ENCODE measurements around the gene MED13L. TPM values are rescaled to one million over a fixed set of nuclear protein-coding genes. Genes with fewer than 3 reads are reported as not detected.

Gene MED13L
- total RNA-seq, 1 experiment from 2014 or later: 69.5 TPM

DNA sequence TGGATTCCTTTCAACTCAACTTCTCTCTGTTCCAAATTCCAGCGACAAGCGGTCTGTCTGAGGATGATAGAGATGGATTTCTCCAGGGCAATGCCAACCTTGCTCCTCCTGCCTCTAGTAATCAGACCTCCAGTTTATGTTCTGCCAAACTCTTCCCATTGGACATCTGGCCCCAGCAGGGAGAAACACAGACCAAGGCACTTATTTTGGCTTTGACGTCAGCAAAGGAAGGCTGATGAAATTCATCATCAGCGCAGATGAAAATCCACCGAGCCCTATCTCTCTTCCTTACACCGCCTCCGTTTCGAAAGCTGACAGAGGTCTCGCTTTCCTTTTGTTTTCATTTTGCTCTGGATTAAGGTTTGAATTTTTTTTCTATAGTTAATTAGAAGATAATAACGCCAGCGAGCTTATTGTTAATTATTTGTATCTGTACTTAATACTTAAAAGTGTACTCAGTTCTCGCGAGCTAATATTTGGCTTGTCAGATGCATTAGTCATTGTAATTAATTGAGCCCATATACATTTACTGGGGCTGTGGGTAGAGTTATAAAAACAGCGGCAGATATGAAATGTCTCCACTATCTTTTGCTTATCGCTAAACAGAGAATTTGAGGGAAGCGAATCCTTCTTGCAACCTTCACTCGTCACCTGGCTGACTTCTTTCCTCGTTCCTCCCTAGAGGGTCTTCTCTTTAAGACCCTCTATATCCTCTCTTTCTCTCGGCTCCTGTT lies 35.9 kb upstream of the MED13L start:
- Histone ChIP-seq H3K9me3 (replicated peaks) (no peaks in the 10 kb centered on the region), H3K4me1 (replicated peaks) (no peaks in the 10 kb centered on the region), H3K36me3 (no peaks in the 10 kb centered on the region), H3K4me3 (no peak overlapping the region), H3K27ac (no peak overlapping the region), H3K27me3 (replicated peaks) (no peaks in the 10 kb centered on the region)
- no peak for DNase-seq (ENCODE audit: low read depth in 1 of 2, low spot score in 2 of 2)

DNA sequence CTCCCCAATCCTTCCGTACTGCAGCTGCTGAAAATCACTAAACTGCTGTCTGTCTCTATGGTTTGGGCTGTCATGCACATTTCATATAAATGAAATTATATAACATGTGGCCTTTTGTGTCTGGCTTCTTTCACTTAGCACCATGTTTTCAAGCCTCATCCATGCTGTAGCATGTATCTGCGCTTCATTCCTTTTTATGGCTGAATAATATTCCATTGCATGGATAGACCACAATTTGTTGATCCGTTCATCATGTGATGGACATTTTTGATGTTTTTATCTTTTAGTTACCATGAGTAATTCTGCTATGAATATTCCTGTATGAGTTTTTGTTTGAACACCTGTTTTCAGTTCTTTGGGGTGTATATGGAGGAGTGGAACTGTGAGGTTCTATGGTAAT lies 32.6 kb upstream of the MED13L start:
- no peak overlapping the region for H3K27ac ChIP-seq
- no peaks in the 10 kb centered on the region for H3K36me3 ChIP-seq
- 0 out of 2 replicates have a peak, but pooled peaks cover 2% of the 10 kb centered on the region for H3K9me3 ChIP-seq (replicated peaks)
- no peaks in the 10 kb centered on the region for H3K27me3 ChIP-seq (replicated peaks)
- H3K4me3 ChIP-seq: no peak overlapping the region
- DNase-seq (ENCODE audit: low read depth in 1 of 2, low spot score in 2 of 2): no peak
- H3K4me1 ChIP-seq (replicated peaks): no peaks in the 10 kb centered on the region

DNA sequence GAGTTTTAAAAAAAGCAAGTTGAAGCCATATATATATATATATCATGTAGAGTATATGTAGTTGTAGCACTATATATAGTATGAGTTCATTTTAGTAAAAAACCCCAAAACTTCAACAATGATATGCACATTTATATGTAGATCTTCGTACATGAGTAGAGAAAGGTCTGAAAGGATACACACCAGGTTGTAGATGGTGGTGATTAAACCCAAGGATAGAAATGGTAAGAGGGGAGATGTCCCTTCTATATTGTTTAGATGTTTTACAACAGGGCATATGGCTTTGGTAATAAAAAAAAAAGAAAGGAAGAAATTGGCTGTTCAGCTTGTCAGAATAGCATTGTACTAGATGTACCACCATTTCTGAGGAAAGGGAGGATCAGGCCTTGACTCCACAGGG lies 31.9 kb upstream of the MED13L start:
- Histone ChIP-seq H3K4me3 (no peak overlapping the region), H3K27me3 (replicated peaks) (no peaks in the 10 kb centered on the region), H3K36me3 (no peaks in the 10 kb centered on the region), H3K27ac (no peak overlapping the region), H3K4me1 (replicated peaks) (no peaks in the 10 kb centered on the region), H3K9me3 (replicated peaks) (0 out of 2 replicates have a peak, but pooled peaks cover 2% of the 10 kb centered on the region)
- DNase-seq (ENCODE audit: low read depth in 1 of 2, low spot score in 2 of 2): no peak

GRCh38 chr12:116308647-116309046 lies 31.2 kb upstream of the MED13L start:
- H3K36me3 ChIP-seq: no peaks in the 10 kb centered on the region
- no peak for DNase-seq (ENCODE audit: low read depth in 1 of 2, low spot score in 2 of 2)
- H3K27ac ChIP-seq: no peak overlapping the region
- no peaks in the 10 kb centered on the region for H3K27me3 ChIP-seq (replicated peaks)
- H3K9me3 ChIP-seq (replicated peaks): 0 out of 2 replicates have a peak, but pooled peaks cover 2% of the 10 kb centered on the region
- no peak overlapping the region for H3K4me3 ChIP-seq
- H3K4me1 ChIP-seq (replicated peaks): no peaks in the 10 kb centered on the region

- Histone ChIP-seq H3K4me1 (replicated peaks) (no peaks in the 10 kb centered on the region), H3K4me3 (no peak overlapping the region), H3K27ac (no peak overlapping the region), H3K27me3 (replicated peaks) (no peaks in the 10 kb centered on the region), H3K36me3 (no peaks in the 10 kb centered on the region), H3K9me3 (replicated peaks) (0 out of 2 replicates have a peak, but pooled peaks cover 2% of the 10 kb centered on the region)
- DNase-seq (ENCODE audit: low read depth in 1 of 2, low spot score in 2 of 2): no peak
Measured at GRCh38 chr12:116306968-116307367, 29.5 kb upstream of the MED13L start.

DNA sequence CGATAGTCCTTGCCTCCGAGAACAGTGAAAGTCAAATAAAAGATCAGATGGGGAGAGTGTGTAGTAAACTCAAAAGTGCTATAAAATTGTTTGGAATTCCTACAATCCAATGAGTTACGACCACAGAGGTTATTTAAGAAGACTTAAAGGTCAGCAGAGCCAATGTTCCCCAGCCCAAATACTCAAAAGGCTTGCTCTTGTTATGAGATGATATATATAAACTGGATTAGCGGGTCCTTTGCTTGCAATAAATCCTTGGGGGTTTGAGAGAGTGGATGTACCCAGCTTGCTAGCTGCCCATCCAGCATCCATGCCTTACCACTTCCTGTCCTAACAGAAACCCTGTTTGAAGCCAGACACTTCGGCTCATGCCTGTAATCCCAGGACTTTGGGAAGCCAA lies 29.0 kb upstream of the MED13L start:
- H3K4me1 ChIP-seq (replicated peaks): no peaks in the 10 kb centered on the region
- H3K27ac ChIP-seq: no peak overlapping the region
- no peaks in the 10 kb centered on the region for H3K36me3 ChIP-seq
- no peak for DNase-seq (ENCODE audit: low read depth in 1 of 2, low spot score in 2 of 2)
- no peaks in the 10 kb centered on the region for H3K27me3 ChIP-seq (replicated peaks)
- H3K4me3 ChIP-seq: no peak overlapping the region
- 0 out of 2 replicates have a peak, but pooled peaks cover 2% of the 10 kb centered on the region for H3K9me3 ChIP-seq (replicated peaks)

DNA sequence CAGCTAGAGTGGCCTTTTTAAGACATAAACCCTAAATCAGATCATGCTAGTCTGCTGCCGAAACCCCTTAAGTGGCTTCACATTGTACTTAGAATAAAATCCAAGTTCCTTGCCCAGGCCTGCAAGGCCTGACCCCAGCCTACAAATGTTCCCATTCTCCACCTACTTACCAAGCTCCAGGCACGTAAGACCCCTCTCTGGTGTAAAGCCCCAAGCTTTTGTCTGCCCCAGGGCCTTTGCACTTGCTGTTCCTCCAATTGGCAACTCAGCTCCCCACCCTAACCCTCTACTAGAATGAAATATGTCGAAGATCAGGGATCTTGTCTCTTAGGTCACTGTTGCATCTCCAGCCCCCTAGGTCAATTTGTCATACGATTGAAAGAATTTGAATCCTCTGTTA lies 27.1 kb upstream of the MED13L start:
- Histone ChIP-seq H3K36me3 (no peaks in the 10 kb centered on the region), H3K27me3 (replicated peaks) (no peaks in the 10 kb centered on the region), H3K27ac (no peak overlapping the region), H3K4me3 (no peak overlapping the region), H3K4me1 (replicated peaks) (no peaks in the 10 kb centered on the region), H3K9me3 (replicated peaks) (0 out of 2 replicates have a peak, but pooled peaks cover 2% of the 10 kb centered on the region)
- no peak for DNase-seq (ENCODE audit: low read depth in 1 of 2, low spot score in 2 of 2)

GRCh38 chr12:116303929-116304328 lies 26.4 kb upstream of the MED13L start:
- no peak for DNase-seq (ENCODE audit: low read depth in 1 of 2, low spot score in 2 of 2)
- H3K4me1 ChIP-seq (replicated peaks): no peaks in the 10 kb centered on the region
- no peak overlapping the region for H3K27ac ChIP-seq
- H3K9me3 ChIP-seq (replicated peaks): 0 out of 2 replicates have a peak, but pooled peaks cover 2% of the 10 kb centered on the region
- no peaks in the 10 kb centered on the region for H3K36me3 ChIP-seq
- no peak overlapping the region for H3K4me3 ChIP-seq
- no peaks in the 10 kb centered on the region for H3K27me3 ChIP-seq (replicated peaks)

DNA sequence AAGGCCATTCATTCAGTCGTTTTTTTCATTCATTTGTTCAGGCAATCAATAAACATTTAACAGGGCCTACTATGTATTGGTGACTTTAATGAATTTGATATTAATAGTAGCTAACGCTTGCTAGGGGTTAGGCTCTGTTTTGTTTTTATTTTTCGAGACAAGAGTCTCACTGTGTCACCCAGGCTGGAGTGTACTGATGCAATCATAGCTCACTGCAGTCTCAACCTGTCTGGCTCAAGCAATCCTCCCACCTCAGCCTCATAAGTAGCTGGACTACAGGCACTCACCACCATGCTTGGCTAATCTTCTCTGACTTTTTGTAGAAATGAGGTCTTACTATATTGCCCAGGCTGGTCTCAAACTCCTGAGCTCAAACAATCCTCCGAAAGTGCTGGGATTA lies 25.6 kb upstream of the MED13L start:
- no peaks in the 10 kb centered on the region for H3K36me3 ChIP-seq
- 0 out of 2 replicates have a peak, but pooled peaks cover under 1% of the 10 kb centered on the region for H3K9me3 ChIP-seq (replicated peaks)
- no peaks in the 10 kb centered on the region for H3K27me3 ChIP-seq (replicated peaks)
- no peaks in the 10 kb centered on the region for H3K4me1 ChIP-seq (replicated peaks)
- no peak overlapping the region for H3K27ac ChIP-seq
- H3K4me3 ChIP-seq: no peak overlapping the region
- no peak for DNase-seq (ENCODE audit: low read depth in 1 of 2, low spot score in 2 of 2)

DNA sequence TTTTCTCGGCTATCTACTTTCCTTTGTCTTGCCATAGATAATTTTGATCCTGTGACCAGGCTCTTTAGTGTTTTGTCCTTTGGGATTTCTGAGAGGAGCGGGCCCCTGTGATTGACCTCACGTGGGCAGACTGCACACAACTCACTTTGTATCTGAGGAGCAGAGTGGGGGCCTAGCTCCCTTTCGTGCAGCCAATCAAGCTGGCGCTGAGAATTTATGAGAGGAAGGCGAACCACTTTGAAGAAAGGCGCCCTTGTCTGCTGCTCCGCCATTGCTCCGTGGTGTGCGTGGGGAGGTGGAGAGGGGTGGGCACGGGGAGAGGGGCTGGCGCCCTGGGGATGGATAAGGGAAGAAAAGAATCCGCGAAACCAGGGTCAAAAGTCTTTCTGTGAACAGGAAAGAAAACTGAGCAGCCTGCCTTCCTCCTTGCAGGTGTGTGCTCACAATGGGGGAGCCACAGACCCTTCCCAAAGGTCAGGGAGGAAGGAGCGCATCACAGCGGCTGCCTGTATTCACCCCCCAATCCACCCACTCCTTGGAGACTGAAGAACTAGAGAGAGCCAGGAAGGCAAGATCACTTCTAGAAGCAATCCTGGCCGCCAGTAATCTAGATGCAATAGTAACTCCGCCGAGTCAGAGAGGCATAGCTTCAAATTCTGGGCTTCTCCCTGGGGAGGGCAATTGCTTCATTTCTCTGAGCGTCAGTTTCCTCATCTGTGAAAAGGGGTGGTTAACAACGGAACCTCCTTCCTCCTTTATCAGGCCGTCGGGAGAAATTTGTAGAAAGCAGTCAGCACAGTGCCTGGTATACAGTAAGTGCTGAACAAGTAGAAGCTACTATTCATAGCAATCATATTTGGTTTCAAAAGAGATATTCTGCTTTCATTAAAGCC lies 24.9 kb upstream of the MED13L start:
- Histone ChIP-seq H3K4me1 (replicated peaks) (no peaks in the 10 kb centered on the region), H3K9me3 (replicated peaks) (no peaks in the 10 kb centered on the region), H3K4me3 (no peak overlapping the region), H3K27me3 (replicated peaks) (no peaks in the 10 kb centered on the region), H3K36me3 (no peaks in the 10 kb centered on the region), H3K27ac (no peak overlapping the region)
- DNase-seq (ENCODE audit: low read depth in 1 of 2, low spot score in 2 of 2): no peak

DNA sequence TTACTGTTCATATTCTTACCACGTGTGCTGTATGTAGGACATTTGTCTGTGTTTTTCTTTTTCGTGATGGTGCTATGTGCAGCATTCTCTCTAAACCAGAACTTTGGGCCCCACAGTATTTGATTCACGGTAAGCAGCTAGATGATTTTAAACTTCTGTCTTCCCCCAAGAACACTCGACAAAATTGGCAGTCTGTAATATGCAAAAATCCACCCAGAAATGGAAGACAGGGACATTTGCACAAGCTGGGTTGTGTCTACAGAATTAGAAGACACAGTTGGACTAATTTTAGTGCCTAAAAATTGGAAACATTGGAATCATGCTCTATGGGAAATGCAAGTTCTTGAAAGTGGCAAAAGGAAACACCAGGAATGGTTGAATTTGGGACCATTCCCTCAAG lies 24.1 kb upstream of the MED13L start:
- H3K9me3 ChIP-seq (replicated peaks): no peaks in the 10 kb centered on the region
- peaks cover under 1% of the 10 kb centered on the region; the same call in 1 of the 2 replicates for H3K4me1 ChIP-seq (replicated peaks)
- H3K27ac ChIP-seq: no peak overlapping the region
- DNase-seq (ENCODE audit: low read depth in 1 of 2, low spot score in 2 of 2): no peak
- no peak overlapping the region for H3K4me3 ChIP-seq
- no peaks in the 10 kb centered on the region for H3K36me3 ChIP-seq
- no peaks in the 10 kb centered on the region for H3K27me3 ChIP-seq (replicated peaks)

- no peak for DNase-seq (ENCODE audit: low read depth in 1 of 2, low spot score in 2 of 2)
- H3K27ac ChIP-seq: no peak overlapping the region
- H3K36me3 ChIP-seq: no peaks in the 10 kb centered on the region
- H3K4me3 ChIP-seq: no peak overlapping the region
- H3K9me3 ChIP-seq (replicated peaks): no peaks in the 10 kb centered on the region
- peaks cover 15% of the 10 kb centered on the region for H3K4me1 ChIP-seq (replicated peaks)
- H3K27me3 ChIP-seq (replicated peaks): no peaks in the 10 kb centered on the region
Measured at GRCh38 chr12:116299665-116300328, 22.3 kb upstream of the MED13L start.

DNA sequence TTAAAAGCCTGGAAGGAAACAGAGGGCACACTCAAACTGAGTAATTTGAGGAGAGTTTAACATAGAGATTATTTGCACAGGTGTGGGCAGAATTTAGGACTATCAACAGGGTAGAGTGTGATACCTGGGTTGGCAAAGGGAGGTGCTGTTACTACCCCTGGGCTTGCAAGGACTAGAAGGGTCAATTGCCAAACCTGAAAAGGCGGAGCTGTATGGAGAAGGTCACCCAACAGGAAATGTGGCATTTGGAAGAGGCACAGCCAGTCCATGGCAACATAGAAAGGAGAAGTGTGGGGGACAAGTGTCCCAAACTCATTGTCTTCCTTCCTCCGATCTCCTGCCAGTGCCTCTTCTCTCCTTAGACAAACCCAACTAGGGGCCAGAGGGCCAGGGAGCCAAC lies 21.6 kb upstream of the MED13L start:
- H3K4me1 ChIP-seq (replicated peaks): peaks cover 15% of the 10 kb centered on the region
- no peak for DNase-seq (ENCODE audit: low read depth in 1 of 2, low spot score in 2 of 2)
- H3K27me3 ChIP-seq (replicated peaks): no peaks in the 10 kb centered on the region
- H3K4me3 ChIP-seq: no peak overlapping the region
- no peak overlapping the region for H3K27ac ChIP-seq
- H3K36me3 ChIP-seq: no peaks in the 10 kb centered on the region
- no peaks in the 10 kb centered on the region for H3K9me3 ChIP-seq (replicated peaks)

- H3K36me3 ChIP-seq: no peaks in the 10 kb centered on the region
- H3K9me3 ChIP-seq (replicated peaks): no peaks in the 10 kb centered on the region
- no peak for DNase-seq (ENCODE audit: low read depth in 1 of 2, low spot score in 2 of 2)
- H3K27me3 ChIP-seq (replicated peaks): no peaks in the 10 kb centered on the region
- no peak overlapping the region for H3K27ac ChIP-seq
- no peak overlapping the region for H3K4me3 ChIP-seq
- peaks cover 15% of the 10 kb centered on the region for H3K4me1 ChIP-seq (replicated peaks)
Measured at GRCh38 chr12:116298578-116298977, 21.1 kb upstream of the MED13L start.

All from SJSA1 (cell line).